Right lung (tissue), 10 donors: ENCODE measurements around the gene SKIL. TPM values are rescaled to one million over a fixed set of nuclear protein-coding genes. Genes with fewer than 3 reads are reported as not detected.
"Not testable (repeated sequence)": the region's sequence is repeated elsewhere in the genome, so short reads cannot be mapped to it uniquely, and the experiment has no call there.

Source experiments
- DNase-seq, 2 donors: peaks; one replicate each; pipeline ENCODE4 v3.0.0-alpha.2; 2013
- long read RNA-seq, 8 donors: transcript quantifications; one replicate each; lab custom pipeline, GENCODE V29; 2026
- polyA plus RNA-seq, 5 donors: library from polyadenylated mRNA; unstranded; fragments of 120-200 nt; gene quantifications; one replicate each; pipeline versions ENCODE4 v1.2.1 to v1.2.3, GENCODE V29; 2013; ENCODE audit warnings: inconsistent platforms in 1 of 5, low replicate concordance in 1 of 5; ENCODE audit not compliant: insufficient read length in 5 of 5, insufficient read depth in 1 of 5

Gene SKIL
- 10 to 100 TPM; 32.4 to 58.9 (median 54.2) TPM for polyA plus RNA-seq
- long read RNA-seq, donor 1, transcript SKIL-205 (2 exons, 594 nt), result major isoform, 8 of 24 reads
- long read RNA-seq, donor 1, partial matches to known transcripts, result 16 of 24 reads
- long read RNA-seq, donor 1, other reads (novel, unspliced or antisense), result 0 of 24 reads
- long read RNA-seq, donor 2, full-length matches to known transcripts, result 5 of 5 reads
- long read RNA-seq, donor 2, partial matches to known transcripts, result 0 of 5 reads
- long read RNA-seq, donor 2, other reads (novel, unspliced or antisense), result 0 of 5 reads
- long read RNA-seq, donor 3, full-length matches to known transcripts, result 7 of 12 reads
- long read RNA-seq, donor 3, partial matches to known transcripts, result 5 of 12 reads
- long read RNA-seq, donor 3, other reads (novel, unspliced or antisense), result 0 of 12 reads
- long read RNA-seq, donor 4, full-length matches to known transcripts, result 7 of 7 reads
- long read RNA-seq, donor 4, partial matches to known transcripts, result 0 of 7 reads
- long read RNA-seq, donor 4, other reads (novel, unspliced or antisense), result 0 of 7 reads
- long read RNA-seq, donor 5, full-length matches to known transcripts, result 17 of 28 reads
- long read RNA-seq, donor 5, partial matches to known transcripts, result 11 of 28 reads
- long read RNA-seq, donor 5, other reads (novel, unspliced or antisense), result 0 of 28 reads
- long read RNA-seq, donor 6, full-length matches to known transcripts, result 15 of 108 reads
- long read RNA-seq, donor 6, partial matches to known transcripts, result 93 of 108 reads
- long read RNA-seq, donor 6, other reads (novel, unspliced or antisense), result 0 of 108 reads
- long read RNA-seq, donor 7, full-length matches to known transcripts, result 11 of 11 reads
- long read RNA-seq, donor 7, partial matches to known transcripts, result 0 of 11 reads
- long read RNA-seq, donor 7, other reads (novel, unspliced or antisense), result 0 of 11 reads
- long read RNA-seq, donor 8, partial matches to known transcripts, result 0 of 1 reads
- long read RNA-seq, donor 8, other reads (novel, unspliced or antisense), result 0 of 1 reads

DNA sequence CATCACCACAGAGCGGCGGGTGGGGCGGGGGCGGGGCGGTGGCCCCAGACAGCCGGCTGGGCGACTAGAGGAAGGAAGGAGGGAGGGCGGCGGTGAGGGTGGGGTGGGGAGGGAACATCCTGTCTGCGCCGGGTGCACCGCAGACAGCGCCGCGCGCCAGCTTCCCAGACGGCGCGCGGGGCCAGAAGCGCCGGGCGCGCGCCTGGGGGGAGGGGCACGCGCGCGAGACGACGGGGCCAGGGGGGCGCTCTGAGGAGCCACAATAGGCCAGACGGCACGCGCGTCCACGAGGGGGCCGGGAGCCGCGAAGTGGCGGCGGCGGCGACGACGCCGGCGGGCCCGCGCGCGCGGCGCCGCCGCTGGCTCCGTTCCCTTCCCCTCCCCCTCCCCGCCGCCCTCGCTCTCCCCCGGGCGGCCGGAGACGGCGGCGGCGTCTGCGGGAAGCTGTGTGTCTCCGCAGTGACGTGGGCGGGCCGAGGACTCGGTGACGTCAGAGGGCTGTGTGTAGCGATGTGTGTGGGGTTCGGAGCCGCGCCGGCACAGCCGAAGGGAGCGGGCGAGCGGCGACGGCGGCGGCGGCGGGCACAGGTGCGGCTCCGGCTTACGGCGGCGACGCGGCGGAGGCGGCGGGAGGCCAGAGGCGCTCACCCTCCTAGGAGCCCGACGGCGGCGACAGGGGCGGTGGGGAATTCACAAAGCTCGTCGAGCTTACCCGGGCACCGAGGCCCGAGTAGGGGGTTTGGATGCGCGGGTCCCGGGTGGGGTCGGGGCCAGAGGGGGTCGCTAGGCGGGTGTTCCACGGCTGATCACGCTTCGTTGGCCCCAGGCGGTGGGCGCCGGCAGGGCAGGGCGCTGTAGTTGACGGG lies at the start of gene SKIL:
Gene SKIL (plus strand): TSS at position 540 of the 866 bp plus-strand sequence. CDS start 2,617 bp downstream, outside the sequence.
- DNase-seq, result peak; percentile 94

GRCh38 chr3:170309046-170309445 lies 48.5 kb upstream of the SKIL start:
- DNase-seq, result no peak

DNA sequence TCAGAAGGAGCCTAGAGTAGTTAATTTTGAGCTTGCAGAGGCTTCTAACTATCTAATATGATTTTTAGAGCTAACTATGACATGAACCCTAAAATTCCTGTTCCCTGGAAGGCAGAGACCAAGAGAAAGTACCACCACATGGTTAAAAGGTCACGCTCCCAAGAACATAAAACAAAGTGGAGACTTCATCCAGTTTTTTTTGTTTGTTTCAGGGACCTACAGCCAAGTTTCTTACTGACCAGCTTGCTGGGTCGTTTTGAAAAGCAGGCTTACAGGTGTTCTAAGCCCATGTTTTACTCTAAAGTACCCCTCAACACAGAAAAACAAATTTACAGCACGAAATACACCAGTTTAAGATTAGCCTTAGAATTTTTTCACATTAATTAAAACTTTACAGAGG lies 39.6 kb upstream of the SKIL start:
- no peak for DNase-seq

- DNase-seq, result no peak
Observed at GRCh38 chr3:170320461-170321121, 36.9 kb upstream of the SKIL start.

GRCh38 chr3:170321321-170322034 lies 36.0 kb upstream of the SKIL start:
- no peak for DNase-seq

- no peak for DNase-seq
Observed at GRCh38 chr3:170322566-170323269, 34.8 kb upstream of the SKIL start.

DNA sequence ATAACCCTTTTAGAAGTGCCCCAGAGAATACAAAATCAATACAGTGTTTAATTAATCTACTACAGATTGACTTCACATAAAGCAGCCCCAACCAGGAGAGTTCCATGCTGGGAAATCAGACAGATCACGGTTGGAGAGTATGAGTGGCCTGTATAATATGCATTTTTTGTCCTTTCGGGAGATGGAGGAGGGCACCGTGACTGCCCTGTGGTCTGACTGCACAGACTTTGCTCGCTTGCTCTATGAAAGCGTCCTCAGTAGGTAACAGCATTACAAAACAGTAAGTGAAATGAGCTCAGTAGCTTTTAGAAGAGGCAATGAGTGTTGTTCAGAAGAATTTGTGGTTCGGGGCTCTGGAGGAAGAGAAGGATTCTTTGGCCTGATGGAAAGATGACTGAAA lies 34.2 kb upstream of the SKIL start:
- DNase-seq, result no peak

DNA sequence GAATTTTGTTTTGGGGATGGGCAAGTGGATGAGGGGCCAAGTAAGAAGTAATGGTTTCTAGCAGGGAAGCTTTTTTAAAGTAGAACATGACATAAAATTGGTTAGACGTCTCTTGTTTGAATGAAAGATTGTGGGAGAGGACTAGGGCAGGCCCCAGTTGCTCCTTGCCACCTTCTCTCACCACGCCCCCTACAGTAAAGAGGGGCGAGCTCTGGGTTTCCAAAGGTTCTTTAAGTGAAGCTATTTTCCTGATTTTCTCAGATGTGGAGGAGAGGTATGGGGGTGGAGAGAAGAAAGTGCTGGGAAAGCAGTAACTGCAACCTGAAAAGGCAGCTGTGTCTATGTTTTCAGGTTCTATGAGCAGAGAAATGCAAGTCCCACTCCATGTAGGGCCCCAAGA lies 32.6 kb upstream of the SKIL start:
- DNase-seq, result no peak

DNA sequence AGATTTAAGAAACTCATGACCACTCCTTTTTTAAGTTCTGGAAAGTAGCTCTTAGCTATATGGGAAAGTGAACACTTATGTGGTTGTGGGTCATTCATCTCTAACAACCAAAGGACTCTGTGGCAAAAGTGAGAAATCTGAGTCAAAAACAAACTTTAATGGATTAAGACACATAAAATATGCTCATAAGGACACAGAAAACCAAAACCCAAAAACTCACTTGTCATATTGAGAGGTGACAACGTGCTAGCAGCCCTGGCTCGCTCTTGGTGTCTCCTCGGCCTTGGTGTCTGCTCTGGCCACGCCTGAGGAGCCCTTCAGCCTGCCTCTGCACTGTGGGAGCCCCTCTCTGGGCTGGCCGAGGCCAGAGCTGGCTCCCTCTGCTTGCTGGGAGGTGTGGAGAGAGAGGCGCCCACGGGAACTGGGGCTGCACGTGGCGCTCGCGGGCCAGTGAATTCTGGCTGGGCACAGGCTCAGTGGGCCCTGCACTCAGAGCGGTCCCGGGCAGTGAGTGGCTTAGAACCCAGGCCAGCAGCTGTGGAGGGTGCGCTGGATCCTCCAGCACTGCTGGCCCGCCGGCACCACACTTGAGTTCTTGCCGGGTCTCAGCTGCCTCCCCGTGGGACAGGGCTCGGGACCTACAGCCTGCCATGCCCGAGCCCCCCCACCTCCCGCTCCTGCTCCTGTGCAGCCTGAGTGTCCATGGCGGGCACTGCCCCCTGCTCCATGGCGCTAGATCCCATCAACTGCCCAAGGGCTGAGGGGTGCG lies 30.3 kb upstream of the SKIL start:
- DNase-seq, result no peak

DNA sequence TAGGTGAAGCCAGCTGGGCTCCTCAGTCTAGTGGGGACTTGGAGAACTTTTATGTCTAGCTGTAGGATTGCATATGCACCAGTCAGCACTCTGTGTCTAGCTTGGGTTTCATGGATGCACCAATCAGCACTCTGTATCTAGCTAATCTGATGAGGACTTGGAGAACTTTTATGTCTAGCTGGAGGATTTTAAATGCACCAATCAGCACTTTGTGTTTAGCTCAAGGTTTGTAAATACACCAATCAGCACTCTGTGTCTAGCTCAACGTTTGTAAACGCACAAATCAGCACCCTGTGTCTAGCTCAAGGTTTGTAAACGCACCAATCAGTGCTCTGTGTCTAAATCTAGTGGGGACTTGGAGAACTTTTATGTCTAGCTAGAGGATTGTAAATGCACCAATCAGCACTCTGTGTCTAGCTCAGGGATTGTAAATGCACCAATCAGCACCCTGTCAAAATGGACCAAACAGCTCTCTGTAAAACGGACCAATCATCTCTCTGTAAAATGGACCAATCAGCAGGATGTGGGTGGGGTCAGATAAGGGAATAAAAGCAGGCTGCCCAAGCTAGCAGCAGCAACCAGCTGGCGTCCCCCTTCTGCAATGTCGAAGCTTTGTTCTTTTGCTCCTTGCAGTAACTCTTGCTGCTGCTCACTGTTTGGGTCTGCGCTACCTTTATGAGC lies 29.5 kb upstream of the SKIL start:
- DNase-seq, result not testable (repeated sequence)

GRCh38 chr3:170330366-170330765 lies 27.1 kb upstream of the SKIL start:
- no peak for DNase-seq

- no peak for DNase-seq
Observed at GRCh38 chr3:170331143-170331542, 26.4 kb upstream of the SKIL start.

- DNase-seq, result no peak
Observed at GRCh38 chr3:170337420-170337819, 20.1 kb upstream of the SKIL start.

- DNase-seq, result no peak
Observed at GRCh38 chr3:170338690-170339340, 18.7 kb upstream of the SKIL start.

DNA sequence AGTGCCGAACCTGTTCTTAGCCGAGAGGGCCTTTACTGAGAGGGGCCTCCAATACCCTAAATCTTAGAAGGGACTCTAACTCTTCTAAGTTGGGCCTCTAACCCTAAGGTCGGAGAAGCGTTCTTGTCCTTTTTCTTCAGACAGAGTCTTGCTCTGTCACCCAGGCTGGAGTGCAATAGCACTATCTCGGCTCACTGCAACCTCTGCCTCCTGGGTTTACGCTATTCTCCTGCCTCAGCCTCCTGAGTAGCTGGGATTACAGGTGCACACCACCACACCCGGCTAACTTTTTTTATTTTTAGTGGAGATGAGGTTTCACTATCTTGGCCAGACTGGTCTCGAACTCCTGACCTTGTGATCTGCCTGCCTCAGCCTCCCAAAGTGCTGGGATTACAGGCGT lies 15.2 kb upstream of the SKIL start:
- DNase-seq, result not testable (repeated sequence)

DNA sequence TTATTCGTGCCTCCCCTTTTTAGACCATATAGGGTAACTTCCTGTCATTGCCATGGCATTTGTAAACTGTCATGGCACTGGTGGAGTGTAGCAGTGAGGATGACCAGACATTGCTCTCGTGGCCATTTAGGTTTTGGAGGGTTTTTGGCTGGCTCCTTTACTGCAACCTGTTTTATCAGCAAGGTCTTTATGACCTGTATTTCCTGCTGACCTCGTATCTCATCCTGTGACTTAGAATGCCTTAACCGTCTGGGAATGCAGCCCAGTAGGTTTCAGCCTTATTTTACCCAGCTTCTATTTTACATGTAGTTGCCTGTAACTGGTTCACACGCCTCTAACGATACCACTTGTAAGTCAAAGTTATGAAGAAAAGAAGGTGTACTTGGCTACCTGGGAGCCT lies 13.7 kb upstream of the SKIL start:
- DNase-seq, result not testable (repeated sequence)

DNA sequence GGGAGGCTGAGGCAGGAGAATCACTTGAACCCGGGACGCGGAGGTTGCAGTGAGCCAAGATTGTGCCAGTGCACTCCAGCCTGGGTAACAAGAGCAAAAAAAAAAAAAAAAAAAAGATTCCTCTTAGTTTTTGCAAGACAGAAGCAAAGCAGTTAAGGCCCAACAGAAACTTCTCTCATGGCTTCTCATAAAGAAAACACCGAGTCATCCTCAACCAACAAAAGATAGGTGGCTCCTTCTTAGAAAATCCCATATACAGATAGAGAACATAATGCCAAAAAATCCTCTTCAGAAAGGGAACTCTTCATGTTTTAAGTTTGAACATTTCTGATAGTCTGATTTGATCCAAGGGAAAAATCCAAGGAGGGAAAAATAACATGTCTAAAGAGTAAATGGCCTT lies 12.5 kb upstream of the SKIL start:
- no peak for DNase-seq
